ENCODE measurements around the gene NTM.
"Not testable (repeated sequence)": the region's sequence is repeated elsewhere in the genome, so short reads cannot be mapped to it uniquely, and the experiment has no call there.

Gene NTM

GRCh38 chr11:131370090-131370751 is at the start of gene NTM:
TSS of gene NTM (plus strand) at chr11:131370615.
- no peak for DNase-seq (ENCODE audit: low read depth in 2 of 2)

GRCh38 chr11:131324921-131325570 is 45.4 kb upstream of the NTM start:
- DNase-seq (ENCODE audit: low read depth in 2 of 2), result no peak

GRCh38 chr11:131326829-131327228 is 43.6 kb upstream of the NTM start:
- no peak for DNase-seq (ENCODE audit: low read depth in 2 of 2)

- no peak for DNase-seq (ENCODE audit: low read depth in 2 of 2)
These were observed 43.0 kb upstream of the NTM start for GRCh38 chr11:131327421-131327820.

- DNase-seq (ENCODE audit: low read depth in 2 of 2), result no peak
These were observed 41.6 kb upstream of the NTM start for GRCh38 chr11:131328843-131329242.

- DNase-seq (ENCODE audit: low read depth in 2 of 2), result no peak
These were observed 39.4 kb upstream of the NTM start for GRCh38 chr11:131331010-131331409.

GRCh38 chr11:131331546-131331945 is 38.9 kb upstream of the NTM start:
- DNase-seq (ENCODE audit: low read depth in 2 of 2), result no peak

- no peak for DNase-seq (ENCODE audit: low read depth in 2 of 2)
These were observed 35.8 kb upstream of the NTM start for GRCh38 chr11:131334601-131335000.

GRCh38 chr11:131341900-131342299 is 28.5 kb upstream of the NTM start:
- DNase-seq (ENCODE audit: low read depth in 2 of 2), result not testable (repeated sequence)

- not testable (repeated sequence) for DNase-seq (ENCODE audit: low read depth in 2 of 2)
These were observed 28.0 kb upstream of the NTM start for GRCh38 chr11:131342442-131342841.

- no peak for DNase-seq (ENCODE audit: low read depth in 2 of 2)
These were observed 25.0 kb upstream of the NTM start for GRCh38 chr11:131345406-131345805.

- no peak for DNase-seq (ENCODE audit: low read depth in 2 of 2)
These were observed 20.9 kb upstream of the NTM start for GRCh38 chr11:131349368-131350086.

- DNase-seq (ENCODE audit: low read depth in 2 of 2), result no peak
These were observed 19.5 kb upstream of the NTM start for GRCh38 chr11:131350872-131351271.

- no peak for DNase-seq (ENCODE audit: low read depth in 2 of 2)
These were observed 18.6 kb upstream of the NTM start for GRCh38 chr11:131351848-131352247.

- no peak for DNase-seq (ENCODE audit: low read depth in 2 of 2)
These were observed 16.6 kb upstream of the NTM start for GRCh38 chr11:131353766-131354165.

GRCh38 chr11:131354251-131354701 is 16.1 kb upstream of the NTM start:
- DNase-seq (ENCODE audit: low read depth in 2 of 2), result no peak

- DNase-seq (ENCODE audit: low read depth in 2 of 2), result no peak
These were observed 14.2 kb upstream of the NTM start for GRCh38 chr11:131356206-131356605.

GRCh38 chr11:131365329-131365930 is 5.0 kb upstream of the NTM start:
- no peak for DNase-seq (ENCODE audit: low read depth in 2 of 2)

GRCh38 chr11:131370901-131371790 is 731 bp downstream of the NTM start:
- DNase-seq (ENCODE audit: low read depth in 2 of 2), result no peak

- no peak for DNase-seq (ENCODE audit: low read depth in 2 of 2)
These were observed 1.3 kb downstream of the NTM start for GRCh38 chr11:131371791-131372104.

- DNase-seq (ENCODE audit: low read depth in 2 of 2), result no peak
These were observed 2.0 kb downstream of the NTM start for GRCh38 chr11:131372234-131372962.
